H1 (cell line): ENCODE results near the gene GPRIN3. TPM values are rescaled to one million over a fixed set of nuclear protein-coding genes. Genes with fewer than 3 reads are reported as not detected.

Source experiments
- E2F6 ChIP-seq: IDR thresholded peaks from 2 replicates; pipeline ENCODE4 v1.6.1; 2012; ENCODE audit warnings: inconsistent platforms
- SP2 ChIP-seq: IDR thresholded peaks from 2 replicates; pipeline ENCODE4 v1.6.1; 2012; ENCODE audit warnings: mild to moderate bottlenecking, low read length, inconsistent platforms
- TBP ChIP-seq: IDR thresholded peaks from 2 replicates; pipeline ENCODE4 v1.6.1; 2011; ENCODE audit warnings: low read depth, low read length, improper control_type of control experiment
- polyA plus RNA-seq, 7 experiments: library from polyadenylated mRNA; depleted of rRNA in 3 of 7; stranded (reverse) in 5 of 7; unstranded in 2 of 7; fragments of >200 nt in 5 of 7; fragments of 200-250 nt in 2 of 7; gene quantifications; 1 replicate in 5 of 7; 2 replicates in 1 of 7; 4 replicates in 1 of 7; pipeline versions ENCODE4 v1.2.1 to v1.2.3, GENCODE V29; 2011 to 2013; ENCODE audit warnings: missing spikeins in 2 of 7, mixed read lengths in 2 of 7
- total RNA-seq: library from RNA; stranded (reverse); fragmentation: NEBNext Ultra II Directional; extraction: Animal tissue kit (Norgen Biotek cat#: 25700); gene quantifications from 2 replicates; pipeline ENCODE4 v1.2.1, GENCODE V29; 2021

The GPRIN3 gene
- total and polyA plus RNA-seq, 2 of the 8 experiments (the other 6 are each of a cell fraction or from before 2014, with no cell fraction given), result 0.17 to 1.4 TPM

DNA sequence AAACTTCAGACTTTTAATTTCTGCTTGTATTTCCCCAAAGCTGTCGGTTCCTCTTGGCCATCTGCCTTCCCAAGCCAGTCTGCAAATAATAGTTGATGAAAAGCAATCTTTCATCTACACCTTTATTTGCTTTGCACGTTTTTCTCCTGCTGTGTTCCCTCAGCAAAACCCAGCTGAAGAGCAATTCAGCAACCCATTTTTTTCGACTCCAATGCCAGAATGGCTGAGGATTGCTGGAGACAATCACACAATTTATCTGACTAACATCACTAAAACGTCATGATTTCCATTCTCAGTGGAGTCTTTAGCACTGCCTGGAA, 94.3 kb downstream of the GPRIN3 start (continued):
- TF ChIP-seq E2F6, result no peak
- TF ChIP-seq SP2, result no peak
- no peak for TF ChIP-seq TBP
